HCT116 (cell line): ENCODE results near the gene EMX1. TPM values are rescaled to one million over a fixed set of nuclear protein-coding genes. Genes with fewer than 3 reads are reported as not detected.

Experiments
- ATAC-seq: fragments of 200-7000 bp; cut with Tn5 transposase; 2 replicates; pipeline ENCODE4 v1.9.1; 2020; ENCODE audit warnings: mild to moderate bottlenecking, moderate library complexity
- BruUV-seq: library from RNA; stranded (reverse); fragments of 400-500 nt; replicated peaks from 2 replicates; lab custom pipeline; 2021; lab: Mats Ljungman, UMichigan
- CTCF ChIA-PET: fragments of 300-600 bp; sonication (Branson Sonifier 250); formaldehyde crosslinking; loops from one replicate; lab custom pipeline; 2021; ENCODE audit warnings: antibody characterized with exemption; lab: Charles Lee
- POLR2A ChIA-PET: fragments of 300-600, 350-600 bp; sonication (Branson Sonifier 250); formaldehyde crosslinking; loops from one replicate; lab custom pipeline; 2021; ENCODE audit warnings: antibody characterized with exemption; lab: Charles Lee
- RAD21 ChIA-PET, 2 experiments: fragments of 300-600 bp; sonication (Branson Sonifier 250); formaldehyde crosslinking; loops; one replicate each; lab custom pipeline; 2023; ENCODE audit warnings: low total read pairs in 2 of 2; ENCODE audit not compliant: uncharacterized antibody in 2 of 2, unreplicated experiment in 2 of 2, low non-redundant PET in 1 of 2; lab: Charles Lee
- DNase-seq: peaks from one replicate; pipeline ENCODE4 v3.0.0-alpha.2; 2010; ENCODE audit warnings: low read depth, low spot score
- H2AFZ ChIP-seq: fragments of 200-600 bp; shearing (Covaris generic), sonication (generic); 2 replicates; pipeline ENCODE4 v1.6.1; 2017; ENCODE audit warnings: low read depth, mixed run types, mixed read lengths, antibody characterized with exemption, low read length; ENCODE audit not compliant: poor library complexity, severe bottlenecking
- H3K27ac ChIP-seq: 2 replicates; pipeline ENCODE4 v1.5.1; 2012; ENCODE audit warnings: low read depth, low read length
- H3K27me3 ChIP-seq: fragments of 200-600 bp; sonication (generic); 2 replicates; pipeline ENCODE4 v1.6.1; 2016; ENCODE audit warnings: mixed run types, low read length, mixed read lengths; ENCODE audit not compliant: insufficient read depth
- H3K36me3 ChIP-seq, 2 experiments: fragments of 200-500 bp in 1 of 2; fragments of 200-600 bp in 1 of 2; sonication (Bioruptor generic) in 1 of 2; sonication (generic) in 1 of 2; 2 replicates each; pipeline versions ENCODE4 v1.5.1 to v1.6.1; 2014 to 2016; ENCODE audit warnings: low read length in 2 of 2, inconsistent platforms in 1 of 2, mixed read lengths in 1 of 2, mixed run types in 1 of 2; ENCODE audit not compliant: insufficient read depth in 2 of 2, control insufficient read depth in 1 of 2
- H3K4me1 ChIP-seq, 2 experiments: fragments of 200-600 bp in 1 of 2; sonication (generic) in 1 of 2; 2 replicates each; pipeline versions ENCODE4 v1.5.1 to v1.6.1; 2012 to 2017; ENCODE audit warnings: low read length in 2 of 2, inconsistent platforms in 1 of 2, mild to moderate bottlenecking in 1 of 2, mixed read lengths in 1 of 2, mixed run types in 1 of 2, moderate library complexity in 1 of 2; ENCODE audit not compliant: insufficient read depth in 2 of 2, control insufficient read depth in 1 of 2
- H3K4me2 ChIP-seq: fragments of 200-600 bp; sonication (generic); 2 replicates; pipeline ENCODE4 v1.6.1; 2017; ENCODE audit warnings: mixed run types, low read length, mixed read lengths
- H3K4me3 ChIP-seq, 2 experiments: fragments of 200-600 bp in 1 of 2; sonication (generic) in 1 of 2; replicated peaks in 1 of 2; 2 replicates each; pipeline ENCODE4 v1.5.1; 2011 to 2016; ENCODE audit warnings: low read length in 2 of 2, control low read depth in 1 of 2, low read depth in 1 of 2, mild to moderate bottlenecking in 1 of 2, mixed read lengths in 1 of 2, mixed run types in 1 of 2
- H3K79me2 ChIP-seq: fragments of 200-600 bp; sonication (generic); 2 replicates; pipeline ENCODE4 v1.6.1; 2017; ENCODE audit warnings: mild to moderate bottlenecking, mixed run types, low read length, moderate library complexity, mixed read lengths; ENCODE audit not compliant: insufficient read depth
- H3K9ac ChIP-seq: fragments of 200-600 bp; sonication (generic); 2 replicates; pipeline ENCODE4 v1.6.1; 2016; ENCODE audit warnings: low read length, mixed read lengths
- H3K9me2 ChIP-seq: fragments of 200-600 bp; sonication (generic), shearing (Covaris generic); 2 replicates; pipeline ENCODE4 v1.6.1; 2017; ENCODE audit warnings: mixed run types, mild to moderate bottlenecking, moderate library complexity; ENCODE audit not compliant: insufficient read depth
- H3K9me3 ChIP-seq, 2 experiments: fragments of 200-500 bp in 1 of 2; fragments of 200-600 bp in 1 of 2; sonication (Bioruptor generic) in 1 of 2; sonication (generic) in 1 of 2; 2 replicates each; pipeline ENCODE4 v1.6.1; 2014 to 2017; ENCODE audit warnings: low read length in 2 of 2, mixed read lengths in 2 of 2, inconsistent platforms in 1 of 2, low read depth in 1 of 2, mild to moderate bottlenecking in 1 of 2, mixed run types in 1 of 2, moderate library complexity in 1 of 2; ENCODE audit not compliant: control insufficient read depth in 1 of 2, insufficient read depth in 1 of 2
- H4K20me1 ChIP-seq: fragments of 200-600 bp; sonication (generic), shearing (Covaris generic); 2 replicates; pipeline ENCODE4 v1.6.1; 2017; ENCODE audit warnings: mixed run types, mild to moderate bottlenecking, moderate library complexity; ENCODE audit not compliant: insufficient read depth
- ATF3 ChIP-seq: IDR thresholded peaks from 2 replicates; pipeline ENCODE4 v1.6.1; 2012
- CEBPB ChIP-seq: IDR thresholded peaks from 2 replicates; pipeline ENCODE4 v1.6.1; 2012; ENCODE audit warnings: low read depth
- CTCF ChIP-seq, 3 experiments: fragments of 200-600 bp in 1 of 3; sonication (generic) in 1 of 3; IDR thresholded peaks in 2 of 3; conservative IDR thresholded peaks in 1 of 3; 2 replicates each; pipeline ENCODE4 v1.5.1; 2012 to 2017; ENCODE audit warnings: low read depth in 2 of 3, low read length in 2 of 3, antibody characterized with exemption in 1 of 3, borderline replicate concordance in 1 of 3, control low read depth in 1 of 3, mild to moderate bottlenecking in 1 of 3, mixed read lengths in 1 of 3, mixed run types in 1 of 3, moderate library complexity in 1 of 3; ENCODE audit not compliant: insufficient read depth in 1 of 3
- EGR1 ChIP-seq: IDR thresholded peaks from 2 replicates; pipeline ENCODE4 v1.6.1; 2012; ENCODE audit warnings: low read depth
- EZH2 ChIP-seq: fragments of 200-600 bp; sonication (generic); IDR thresholded peaks from 2 replicates; pipeline ENCODE4 v1.6.1; 2017; ENCODE audit warnings: antibody characterized with exemption, mixed run types
- EZH2phosphoT487 ChIP-seq: fragments of 200-600 bp; IDR thresholded peaks from 2 replicates; pipeline ENCODE4 v1.6.1; 2018; ENCODE audit warnings: antibody characterized with exemption, borderline replicate concordance
- SIN3A ChIP-seq: IDR thresholded peaks from 2 replicates; pipeline ENCODE4 v1.6.1; 2012; ENCODE audit warnings: low read depth
- SRF ChIP-seq: IDR thresholded peaks from 2 replicates; pipeline ENCODE4 v1.6.1; 2012; ENCODE audit warnings: low read depth
- TCF7L2 ChIP-seq: IDR thresholded peaks from 2 replicates; pipeline ENCODE4 v1.7.0; 2011; ENCODE audit warnings: borderline replicate concordance, inconsistent platforms; ENCODE audit not compliant: insufficient read depth, insufficient read length; ENCODE audit errors: extremely low read depth
- intact Hi-C: fragments of 100-400 bp; cut with micrococcal nuclease; formaldehyde crosslinking; loops from 2 replicates; pipeline ENCODE4 v1.10.0; 2022
- total RNA-seq: library from RNA; stranded (reverse); gene quantifications from one replicate; pipeline ENCODE4 v1.2.1, GENCODE V29; 2021; ENCODE audit not compliant: unreplicated experiment
- TF ChIP-seq, protein P1 (sequence below): IDR thresholded peaks from 2 replicates; pipeline ENCODE4 v1.6.1; 2011; ENCODE audit warnings: mild to moderate bottlenecking, low read length, moderate library complexity; ENCODE audit not compliant: insufficient replicate concordance; ENCODE audit errors: extremely low read depth

EMX1 gene
- total RNA-seq, 1 experiment from 2014 or later, result 3.1 TPM

- ChIA-PET RAD21 (no interaction called here), POLR2A (no interaction called here), CTCF (no interaction called here)
- H3K27ac ChIP-seq, result no peak overlapping the region
- H3K9me3 ChIP-seq, result no peaks in the 10 kb centered on the region
- H3K9ac ChIP-seq, result peak overlapping the region; percentile 45
- H3K4me3 ChIP-seq, result peak overlapping the region; percentile 53 to 55
- H4K20me1 ChIP-seq, result no peaks in the 10 kb centered on the region
- no peaks in the 10 kb centered on the region for H3K36me3 ChIP-seq
- peaks cover 12 to 28% of the 10 kb centered on the region in 2 experiments for H3K4me1 ChIP-seq
- H3K4me2 ChIP-seq, result peak overlapping the region; percentile 77
- peak overlapping the region; percentile 45 for H2AFZ ChIP-seq
- H3K27me3 ChIP-seq, result peaks cover 15% of the 10 kb centered on the region; the same call in 1 of the 2 replicates
- no peaks in the 10 kb centered on the region for H3K9me2 ChIP-seq
- no peak for DNase-seq
- BruUV-seq, result no TSS peak
- TF ChIP-seq, protein P1, sequence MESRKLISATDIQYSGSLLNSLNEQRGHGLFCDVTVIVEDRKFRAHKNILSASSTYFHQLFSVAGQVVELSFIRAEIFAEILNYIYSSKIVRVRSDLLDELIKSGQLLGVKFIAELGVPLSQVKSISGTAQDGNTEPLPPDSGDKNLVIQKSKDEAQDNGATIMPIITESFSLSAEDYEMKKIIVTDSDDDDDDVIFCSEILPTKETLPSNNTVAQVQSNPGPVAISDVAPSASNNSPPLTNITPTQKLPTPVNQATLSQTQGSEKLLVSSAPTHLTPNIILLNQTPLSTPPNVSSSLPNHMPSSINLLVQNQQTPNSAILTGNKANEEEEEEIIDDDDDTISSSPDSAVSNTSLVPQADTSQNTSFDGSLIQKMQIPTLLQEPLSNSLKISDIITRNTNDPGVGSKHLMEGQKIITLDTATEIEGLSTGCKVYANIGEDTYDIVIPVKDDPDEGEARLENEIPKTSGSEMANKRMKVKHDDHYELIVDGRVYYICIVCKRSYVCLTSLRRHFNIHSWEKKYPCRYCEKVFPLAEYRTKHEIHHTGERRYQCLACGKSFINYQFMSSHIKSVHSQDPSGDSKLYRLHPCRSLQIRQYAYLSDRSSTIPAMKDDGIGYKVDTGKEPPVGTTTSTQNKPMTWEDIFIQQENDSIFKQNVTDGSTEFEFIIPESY, result no peak
- no peak for TF ChIP-seq EZH2phosphoT487
- TF ChIP-seq TCF7L2, result no peak
- no peak for TF ChIP-seq ATF3
- no peak for TF ChIP-seq EGR1
- TF ChIP-seq CEBPB, result no peak
- no peak for TF ChIP-seq SRF
- TF ChIP-seq EZH2, result no peak
- TF ChIP-seq CTCF (IDR thresholded peaks at IDR 0.05 in 2 of 3, conservative IDR thresholded peaks at IDR 0.05 in 1 of 3; ENCODE audit: borderline replicate concordance in 1 of 3, insufficient read depth in 1 of 3, low read depth in 2 of 3, low read length in 2 of 3), result no peak
- no peak for TF ChIP-seq SIN3A
- no peaks in the 10 kb centered on the region for H3K79me2 ChIP-seq
- intact Hi-C loops, result no loop called here
- no peak for ATAC-seq
These were observed 1.9 kb upstream of the EMX1 start for GRCh38 chr2:72915320-72915906.
